Measurements from ENCODE around the gene LDB3. TPM values are rescaled to one million over a fixed set of nuclear protein-coding genes. Genes with fewer than 3 reads are reported as not detected.
A peak's percentile ranks its signal among the peaks of the same experiment; 100 is the strongest.

LDB3 gene
- total RNA-seq, 1 experiment from 2014 or later: not detected

DNA sequence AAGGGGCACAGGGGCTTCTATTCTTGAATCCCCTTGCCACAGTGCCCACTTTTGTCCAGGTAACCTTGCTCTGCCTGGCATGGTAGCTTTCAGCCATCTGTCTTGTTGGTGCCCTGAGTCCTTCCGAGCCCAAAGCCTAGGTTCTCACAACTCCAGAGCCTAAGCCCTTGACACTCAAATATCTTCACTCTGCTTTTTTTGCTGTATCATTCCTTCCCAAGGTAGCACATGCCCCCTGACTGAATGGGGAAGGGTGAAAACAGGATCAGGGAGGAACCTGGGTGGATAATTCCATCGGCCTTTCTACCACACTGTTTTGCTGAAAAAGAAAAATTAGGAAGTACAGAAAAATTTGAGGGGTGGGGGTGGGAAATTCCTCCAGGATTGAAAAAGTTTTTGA, 37.6 kb downstream of the LDB3 start:
- DNase-seq (ENCODE audit: low read depth): no peak

DNA sequence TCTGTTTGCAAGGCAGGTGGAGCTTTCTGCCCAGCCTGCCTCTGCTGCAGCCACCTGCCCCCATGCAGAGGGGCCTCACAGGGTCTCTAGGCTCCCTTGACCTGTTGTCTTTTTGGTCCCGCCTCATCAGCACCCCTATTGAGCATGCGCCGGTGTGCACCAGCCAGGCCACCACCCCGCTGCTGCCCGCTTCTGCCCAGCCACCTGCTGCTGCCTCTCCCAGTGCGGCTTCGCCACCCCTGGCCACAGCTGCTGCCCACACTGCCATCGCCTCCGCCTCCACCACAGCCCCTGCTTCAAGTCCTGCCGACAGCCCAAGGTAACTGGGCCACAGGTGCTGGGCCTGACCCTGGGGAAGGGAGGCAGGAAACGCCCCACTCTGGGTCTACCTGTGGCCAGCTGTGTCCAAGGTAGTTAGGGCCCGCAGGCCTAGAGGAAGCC, 38.1 kb downstream of the LDB3 start:
- no peak for DNase-seq (ENCODE audit: low read depth)

DNA sequence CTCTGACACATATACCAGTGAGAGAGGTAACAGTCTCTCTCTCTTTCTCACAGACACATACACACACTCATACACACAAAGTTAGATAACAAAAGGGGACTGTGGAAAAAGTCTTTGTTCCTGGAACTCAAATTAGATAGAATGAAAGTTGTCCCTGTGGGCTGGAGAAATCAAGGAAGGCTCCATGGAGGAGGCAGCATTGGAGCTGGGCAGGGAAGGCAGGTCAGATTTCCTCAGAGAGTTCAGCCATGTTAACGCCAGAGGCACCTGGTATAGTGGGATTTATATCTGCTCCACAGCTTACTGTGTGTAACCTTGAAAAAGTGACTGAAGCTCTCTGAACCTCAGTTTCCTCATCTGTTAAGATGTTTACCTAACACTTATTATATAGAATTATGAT, 38.7 kb downstream of the LDB3 start:
- DNase-seq (ENCODE audit: low read depth): no peak

DNA sequence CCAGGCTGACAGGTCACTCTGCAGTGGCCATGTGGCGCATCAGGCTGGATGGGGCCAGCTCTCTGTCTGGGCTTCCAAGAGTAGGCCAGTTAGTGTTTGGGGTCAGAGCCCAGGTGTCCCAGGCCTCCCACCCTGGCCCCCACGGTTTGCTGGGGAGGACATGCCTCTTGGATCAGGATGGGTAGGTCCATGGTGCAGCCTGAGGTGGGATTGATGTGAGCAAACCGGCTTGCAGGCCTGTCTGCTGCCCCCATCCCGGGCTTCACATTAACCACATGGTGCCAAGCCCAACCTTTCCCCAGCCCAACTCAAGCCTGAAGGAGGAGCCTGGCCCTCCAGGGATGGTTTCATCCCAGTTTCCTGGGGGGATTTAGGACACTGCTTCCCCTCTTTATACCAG, 39.2 kb downstream of the LDB3 start:
- no peak for DNase-seq (ENCODE audit: low read depth)

DNA sequence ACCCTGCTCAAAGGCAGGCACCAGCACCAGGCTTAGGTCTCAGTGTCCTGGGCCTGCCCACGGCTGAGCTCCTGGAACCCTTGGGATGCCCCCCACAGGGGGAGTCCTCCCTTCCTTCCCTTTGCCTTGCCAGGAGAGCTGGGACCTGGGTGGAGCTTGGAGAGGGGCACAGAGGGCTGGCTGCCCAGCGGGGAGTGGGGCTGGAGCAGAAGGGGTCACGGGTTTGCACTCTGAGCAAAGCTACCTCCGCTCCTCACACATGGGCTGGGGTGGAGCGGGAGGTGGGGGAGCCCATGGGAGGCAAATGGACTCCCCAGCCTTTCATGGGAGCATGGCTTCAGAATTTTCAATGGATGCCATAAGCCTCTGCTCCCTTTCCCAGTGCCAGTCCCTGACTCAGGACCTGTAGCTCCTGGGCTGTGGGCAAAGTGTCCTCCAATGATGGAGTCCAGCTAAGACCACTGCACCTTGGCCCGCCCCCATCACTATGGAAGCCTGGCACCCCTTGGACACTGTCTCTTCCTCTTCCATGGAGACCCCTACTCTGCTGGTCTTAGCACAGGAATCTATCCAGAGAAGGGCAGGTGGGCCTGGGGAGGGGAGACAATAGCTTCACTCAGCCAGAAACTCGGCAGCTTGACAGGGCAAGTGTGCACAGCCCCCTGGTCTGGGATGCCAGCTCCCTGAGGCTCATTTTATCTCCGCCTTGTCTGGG, 39.9 kb downstream of the LDB3 start:
- DNase-seq (ENCODE audit: low read depth): no peak

DNA sequence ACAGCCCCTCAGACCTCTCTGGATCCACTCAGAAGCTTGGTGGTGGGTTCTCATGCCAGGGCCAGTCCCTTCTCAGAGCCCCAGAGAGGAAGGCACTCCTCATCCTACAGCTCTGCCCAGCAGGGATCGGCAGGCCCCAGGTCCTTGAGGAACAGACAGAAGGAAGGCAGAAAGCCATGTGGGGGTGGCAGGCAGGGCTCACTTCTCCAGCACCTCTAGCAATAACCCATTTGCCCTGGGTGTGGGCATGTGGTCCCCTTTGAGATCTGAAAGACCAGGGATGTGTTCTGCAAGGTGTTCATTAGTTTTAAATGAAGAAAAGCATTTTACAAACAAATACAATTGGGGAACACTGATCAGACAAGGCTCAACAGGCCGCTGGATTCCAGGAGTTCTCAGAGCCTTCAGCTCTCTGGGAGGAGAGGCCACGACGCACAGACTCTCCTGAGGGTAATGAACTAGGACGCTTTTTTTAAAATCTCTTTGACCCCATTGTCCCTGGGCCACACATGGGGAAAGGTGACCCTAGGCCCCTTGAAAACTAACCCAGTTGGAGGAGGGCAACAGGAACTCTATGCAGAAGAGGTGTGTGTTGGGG, 40.6 kb downstream of the LDB3 start:
- no peak for DNase-seq (ENCODE audit: low read depth)

DNA sequence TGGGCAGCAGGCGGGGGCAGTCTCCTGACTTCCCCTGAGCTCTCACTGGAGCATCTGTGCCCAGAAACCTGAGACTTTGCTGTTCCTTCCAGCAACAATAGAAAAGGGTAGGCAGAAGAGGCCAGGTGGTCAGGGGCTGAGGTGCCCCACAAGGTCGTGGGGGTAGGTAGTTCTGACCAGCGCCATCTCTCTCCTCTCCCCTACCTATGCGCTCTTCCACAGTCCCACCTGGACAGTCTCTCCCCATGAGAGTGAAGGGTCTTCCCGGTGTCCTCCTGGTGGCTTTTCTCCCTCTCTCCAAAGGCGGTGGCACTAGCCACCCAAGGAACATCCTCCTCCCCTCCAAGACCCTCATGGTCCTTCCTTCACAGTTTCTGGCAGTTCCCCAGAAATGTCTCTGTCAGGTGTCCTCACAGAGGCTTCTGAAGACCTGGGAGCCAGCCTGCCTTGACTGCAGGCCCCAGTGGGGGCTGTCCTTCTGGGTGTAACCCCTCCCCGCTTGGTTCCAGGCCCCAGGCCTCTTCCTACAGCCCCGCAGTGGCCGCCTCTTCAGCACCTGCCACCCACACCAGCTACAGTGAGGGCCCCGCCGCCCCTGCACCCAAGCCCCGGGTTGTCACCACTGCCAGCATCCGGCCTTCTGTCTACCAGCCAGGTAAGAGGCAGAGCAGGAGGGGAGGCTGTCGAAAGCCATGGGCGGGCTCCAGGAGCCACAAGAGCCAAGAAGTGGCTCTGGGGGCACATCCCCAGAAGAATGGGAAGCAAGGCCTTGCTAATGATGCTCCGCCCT, 41.3 kb downstream of the LDB3 start:
- no peak for DNase-seq (ENCODE audit: low read depth)

DNA sequence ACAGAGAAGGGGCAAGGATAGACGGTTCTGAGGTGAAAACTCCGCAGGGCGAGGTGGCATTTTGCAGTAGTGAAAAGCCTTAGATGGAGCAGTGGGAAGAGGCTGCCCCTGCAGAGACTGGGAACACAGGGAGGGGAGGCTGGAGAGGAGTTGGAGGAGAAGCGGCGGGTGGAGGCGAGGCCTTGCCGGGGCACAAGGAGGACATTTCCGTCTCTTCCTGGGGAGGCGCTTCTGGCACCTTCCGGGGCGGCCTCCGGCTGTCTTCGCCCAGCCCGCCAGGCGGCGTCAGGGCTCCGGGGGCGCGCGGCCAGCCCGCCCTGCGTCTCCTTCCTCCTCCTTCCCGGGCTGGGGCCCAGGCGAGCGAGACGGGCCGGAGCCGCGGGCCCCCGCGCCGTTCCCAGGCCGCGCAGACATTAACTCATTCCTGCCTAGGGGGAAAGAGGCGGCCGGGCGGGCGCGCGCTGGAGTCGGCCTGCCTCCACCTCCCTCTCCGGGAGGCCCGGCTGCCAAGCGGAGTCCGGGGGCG, 42.7 kb downstream of the LDB3 start:
- peak; percentile 89 for DNase-seq (ENCODE audit: low read depth)

DNA sequence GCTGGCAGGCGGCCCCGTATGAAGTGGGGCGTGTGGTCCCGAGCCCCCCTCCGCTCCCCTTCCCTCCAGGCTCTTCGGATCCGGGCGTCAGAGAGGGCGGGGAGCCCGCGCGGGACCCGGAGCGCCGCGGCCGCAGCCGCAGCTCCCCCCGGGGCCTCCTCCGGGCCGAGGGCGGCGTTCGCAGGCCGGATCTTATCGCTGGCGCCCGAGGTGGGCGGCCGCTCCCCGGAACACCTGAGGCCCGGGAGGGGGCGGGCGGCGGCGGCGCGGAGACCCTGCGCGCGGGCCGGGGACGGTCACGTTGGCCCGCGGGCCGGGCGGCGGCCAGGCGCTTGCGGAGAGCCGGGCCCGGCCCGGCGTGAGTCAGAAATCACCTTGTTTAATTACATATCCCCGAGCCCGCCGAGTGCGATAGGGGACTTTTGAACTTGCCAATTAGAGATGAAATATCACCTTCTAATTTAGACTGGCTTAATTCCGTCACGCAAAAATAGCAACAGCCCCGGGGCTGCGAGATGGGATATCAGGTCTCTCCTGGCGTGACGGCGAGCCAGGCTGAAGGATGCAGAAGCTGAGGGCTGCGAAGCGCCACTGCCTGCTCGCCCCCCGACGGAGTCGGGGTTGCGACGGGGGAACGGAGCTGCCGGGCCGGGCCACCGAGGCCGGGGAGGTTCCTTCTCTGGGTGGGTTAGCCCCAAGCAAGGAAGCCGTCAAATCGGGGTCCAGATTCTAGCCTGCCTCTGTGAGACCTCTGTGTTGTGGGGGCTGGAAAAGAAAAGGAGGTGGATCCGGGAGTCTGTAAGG, 43.4 kb downstream of the LDB3 start:
- peak; percentile 43 for DNase-seq (ENCODE audit: low read depth)

DNA sequence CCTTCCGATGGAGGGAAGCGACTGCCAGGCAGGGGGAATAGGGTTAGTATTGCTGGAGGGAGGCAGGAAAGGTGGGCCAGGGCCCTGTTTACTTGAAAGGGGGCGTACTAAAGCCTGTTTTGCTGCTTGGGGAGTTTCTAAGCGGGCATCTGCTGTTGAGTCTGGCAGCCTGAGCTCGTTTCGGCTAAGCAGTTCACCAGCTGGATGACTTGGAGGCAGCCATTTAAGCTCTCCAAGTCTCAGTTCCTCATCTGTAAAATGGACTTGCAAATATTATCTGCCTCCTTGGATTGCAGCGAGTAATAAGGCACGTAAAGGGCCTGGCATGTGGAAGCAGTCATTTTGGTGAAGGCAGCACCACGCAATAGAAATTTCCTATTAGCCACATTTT, 44.0 kb downstream of the LDB3 start:
- no peak for DNase-seq (ENCODE audit: low read depth)

DNA sequence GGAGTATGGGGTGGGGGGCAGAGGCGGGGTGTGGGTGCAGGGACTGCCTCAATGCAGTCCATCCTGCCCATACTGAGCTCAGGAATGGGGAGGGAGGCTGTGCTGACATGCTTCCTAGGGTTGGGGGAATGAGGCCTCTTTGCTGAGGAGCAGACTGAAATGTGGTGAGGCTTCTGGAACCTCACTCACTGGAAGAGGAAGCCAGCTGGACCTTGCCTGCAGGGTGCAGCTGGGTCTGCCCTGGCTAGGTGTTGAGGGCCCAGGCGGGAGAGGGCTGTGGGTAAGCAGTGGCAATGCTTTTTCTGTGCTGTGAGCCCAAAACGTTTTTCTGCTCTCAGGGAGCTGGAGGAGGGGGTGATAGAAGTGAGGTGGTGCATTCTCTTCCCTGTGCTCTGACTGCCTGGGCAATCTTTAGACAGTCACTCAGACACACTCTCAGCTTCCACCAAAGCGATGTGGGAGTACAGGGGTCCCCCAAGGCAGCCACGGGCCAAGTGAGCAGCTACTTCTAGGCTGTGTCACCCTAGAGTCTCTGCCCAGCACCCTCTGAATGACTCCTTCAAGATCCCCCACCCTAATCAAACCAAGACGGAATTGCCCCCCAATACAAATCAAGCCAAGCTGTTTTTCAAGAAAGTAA, 47.0 kb downstream of the LDB3 start:
- DNase-seq (ENCODE audit: low read depth): no peak

DNA sequence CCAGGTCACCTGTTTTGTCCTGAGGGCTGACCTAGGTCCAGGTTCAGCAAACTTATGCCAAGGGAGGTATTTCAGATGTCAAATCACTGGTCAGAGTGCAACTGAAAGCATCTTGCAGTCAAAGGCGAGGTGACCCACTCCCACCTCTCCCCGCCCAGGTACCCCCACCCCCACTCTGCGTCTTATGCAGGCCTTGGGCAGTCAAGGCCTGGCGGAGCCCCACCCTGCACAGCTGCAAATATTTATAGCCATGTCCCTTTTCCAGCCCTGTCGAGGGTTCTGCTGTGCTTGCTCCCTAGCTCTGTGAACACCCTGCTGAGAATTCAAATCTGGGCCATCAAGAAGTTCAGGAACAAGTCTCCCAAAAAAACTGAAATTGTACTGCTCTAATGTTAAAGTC, 47.5 kb downstream of the LDB3 start:
- no peak for DNase-seq (ENCODE audit: low read depth)

DNA sequence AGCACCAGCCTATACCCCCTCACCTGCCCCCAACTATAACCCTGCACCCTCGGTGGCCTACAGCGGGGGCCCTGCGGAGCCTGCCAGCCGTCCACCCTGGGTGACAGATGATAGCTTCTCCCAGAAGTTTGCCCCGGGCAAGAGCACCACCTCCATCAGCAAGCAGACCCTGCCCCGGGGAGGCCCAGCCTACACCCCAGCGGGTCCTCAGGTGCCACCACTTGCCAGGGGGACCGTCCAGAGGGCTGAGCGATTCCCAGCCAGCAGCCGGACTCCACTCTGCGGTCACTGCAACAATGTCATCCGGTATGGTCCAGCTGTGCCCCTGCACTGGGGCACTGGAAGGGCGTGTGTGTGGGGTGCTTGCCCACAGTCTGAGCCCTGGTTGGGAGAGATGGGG, 48.2 kb downstream of the LDB3 start:
- DNase-seq (ENCODE audit: low read depth): no peak

DNA sequence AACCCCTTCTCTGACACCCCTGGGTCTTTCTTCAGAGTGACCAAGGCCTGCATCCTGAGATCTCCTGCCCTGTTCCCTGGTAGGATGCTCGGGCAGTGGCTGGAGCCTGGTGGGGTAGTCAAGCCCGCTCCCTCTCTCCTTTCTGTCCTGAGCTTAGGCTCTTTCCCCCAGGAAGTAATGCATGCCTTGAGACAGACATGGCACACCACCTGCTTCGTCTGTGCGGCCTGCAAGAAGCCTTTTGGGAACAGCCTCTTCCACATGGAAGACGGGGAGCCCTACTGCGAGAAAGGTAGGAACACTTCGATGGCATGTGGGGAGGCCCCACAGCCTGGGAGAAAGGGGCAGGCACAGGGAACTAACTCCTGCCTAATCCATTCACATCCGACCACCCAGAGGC, 50.2 kb downstream of the LDB3 start:
- DNase-seq (ENCODE audit: low read depth): no peak

DNA sequence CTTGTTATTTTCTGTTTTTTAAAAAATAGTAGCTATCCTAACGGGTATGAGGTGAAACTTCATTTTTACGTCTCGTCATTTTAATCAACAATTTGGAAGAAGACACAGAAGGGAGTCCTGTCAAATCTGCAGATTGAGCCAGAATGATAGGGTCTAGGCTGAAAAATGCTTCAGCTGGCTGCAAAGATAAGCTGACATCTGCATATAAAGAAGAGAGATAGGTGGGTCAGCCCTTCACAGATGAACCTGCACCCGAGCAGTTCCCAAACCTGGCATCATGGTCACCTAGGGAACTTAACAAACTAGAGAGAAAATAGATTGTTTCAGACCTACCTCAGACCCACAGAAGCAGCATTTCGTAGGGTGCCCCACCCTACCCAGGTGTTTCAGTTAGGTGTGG, 52.9 kb downstream of the LDB3 start:
- DNase-seq (ENCODE audit: low read depth): no peak

DNA sequence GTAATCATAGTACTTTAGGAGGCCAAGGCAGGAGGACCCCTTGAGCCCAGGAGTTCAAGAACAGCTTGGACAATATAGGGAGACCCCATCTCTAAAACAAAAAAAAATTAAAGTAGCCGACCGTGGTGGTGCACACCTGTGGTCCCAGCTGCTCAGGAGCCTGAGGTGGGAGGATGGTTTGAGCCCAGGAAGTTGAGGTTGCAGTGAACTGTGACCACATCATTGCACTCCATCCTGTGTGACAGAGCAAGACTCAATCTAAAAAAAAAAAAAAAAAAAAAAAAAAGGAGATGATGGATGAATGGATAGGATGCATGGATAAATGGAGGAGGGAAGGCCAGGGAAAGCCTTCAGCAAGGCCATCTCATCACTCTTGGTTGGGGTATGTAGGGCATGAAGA, 54.7 kb downstream of the LDB3 start:
- no peak for DNase-seq (ENCODE audit: low read depth)

DNA sequence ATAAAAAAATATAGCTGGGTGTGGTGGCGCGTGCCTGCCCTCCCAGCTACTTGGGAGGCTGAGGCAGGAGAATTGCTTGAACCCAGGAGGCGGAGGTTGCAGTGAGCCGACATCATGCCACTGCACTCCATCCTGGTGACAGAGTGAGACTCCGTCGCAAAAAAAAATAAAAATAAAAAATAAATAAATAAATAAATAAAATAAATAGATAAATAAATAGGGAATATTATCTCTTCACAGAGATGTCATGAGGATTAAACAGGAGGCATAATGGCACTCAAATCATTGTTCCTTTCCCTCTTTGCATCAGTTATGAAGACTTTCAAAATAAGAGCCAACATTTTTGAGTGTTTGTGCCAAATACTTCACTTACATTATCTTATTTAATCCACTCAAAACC, 56.1 kb downstream of the LDB3 start:
- DNase-seq (ENCODE audit: low read depth): no peak

DNA sequence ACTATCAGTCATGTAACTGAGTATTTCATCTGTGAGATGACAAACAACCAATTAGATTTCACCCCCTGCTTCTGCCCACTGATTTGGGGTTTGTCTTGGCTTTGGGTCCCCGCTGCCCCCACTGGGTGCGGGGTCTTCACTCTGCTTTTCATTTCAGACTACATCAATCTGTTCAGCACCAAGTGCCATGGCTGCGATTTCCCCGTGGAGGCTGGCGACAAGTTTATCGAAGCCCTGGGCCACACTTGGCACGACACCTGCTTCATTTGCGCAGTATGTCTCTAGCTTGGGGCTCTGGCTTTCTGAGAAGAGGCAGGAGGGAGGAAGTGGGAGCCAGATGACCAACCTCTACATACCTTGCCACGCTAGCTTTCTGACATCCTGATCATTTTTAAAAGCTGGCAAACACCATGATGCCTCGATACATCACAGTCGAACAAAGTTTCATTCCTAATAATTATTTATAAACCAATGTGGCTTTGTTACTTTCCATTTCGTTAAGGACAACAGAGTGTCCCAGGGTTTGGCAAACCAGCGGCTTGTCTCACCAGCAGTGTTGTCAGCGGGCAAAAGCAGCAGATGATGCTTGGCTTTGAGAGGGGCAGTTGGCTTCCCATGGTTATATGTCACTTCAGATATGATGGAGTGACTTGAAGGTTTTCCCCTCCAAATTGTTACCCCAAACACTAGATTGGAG, 57.8 kb downstream of the LDB3 start:
- no peak for DNase-seq (ENCODE audit: low read depth)

DNA sequence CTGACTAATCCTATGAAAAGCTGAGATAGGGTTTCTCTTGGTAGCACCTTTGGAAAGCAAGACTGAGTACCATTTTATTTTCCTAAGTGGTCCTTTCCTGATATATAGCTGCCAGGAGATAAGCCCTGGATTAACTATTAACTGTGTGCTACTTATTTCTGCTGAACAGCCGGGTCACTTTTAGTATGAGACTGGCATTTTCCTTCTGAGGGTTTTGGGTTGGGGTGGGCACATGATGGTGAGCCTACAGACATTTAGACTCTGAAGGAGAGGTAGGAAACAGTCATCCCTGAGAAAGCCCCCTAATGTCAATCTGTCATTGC, 58.3 kb downstream of the LDB3 start:
- DNase-seq (ENCODE audit: low read depth): no peak

DNA sequence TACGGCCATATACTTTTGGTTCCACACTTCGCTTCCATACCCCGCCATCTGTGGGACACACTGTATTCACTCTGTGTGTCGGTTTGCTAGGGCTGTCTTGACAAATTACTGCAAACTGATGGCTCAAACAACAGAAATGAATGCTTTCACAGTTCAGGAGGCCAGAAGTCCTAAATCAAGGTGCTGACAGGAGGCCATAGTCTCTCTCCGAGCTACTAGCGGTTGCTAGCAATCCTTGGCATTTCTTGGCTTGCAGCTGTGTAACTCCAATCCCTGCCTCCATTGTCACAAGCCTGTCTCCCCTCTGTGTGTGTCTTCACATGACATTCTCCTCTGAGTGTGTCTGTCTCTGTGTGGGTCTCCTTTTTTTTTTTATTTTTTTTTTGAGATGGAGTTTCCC, 59.2 kb downstream of the LDB3 start:
- no peak for DNase-seq (ENCODE audit: low read depth)

DNA sequence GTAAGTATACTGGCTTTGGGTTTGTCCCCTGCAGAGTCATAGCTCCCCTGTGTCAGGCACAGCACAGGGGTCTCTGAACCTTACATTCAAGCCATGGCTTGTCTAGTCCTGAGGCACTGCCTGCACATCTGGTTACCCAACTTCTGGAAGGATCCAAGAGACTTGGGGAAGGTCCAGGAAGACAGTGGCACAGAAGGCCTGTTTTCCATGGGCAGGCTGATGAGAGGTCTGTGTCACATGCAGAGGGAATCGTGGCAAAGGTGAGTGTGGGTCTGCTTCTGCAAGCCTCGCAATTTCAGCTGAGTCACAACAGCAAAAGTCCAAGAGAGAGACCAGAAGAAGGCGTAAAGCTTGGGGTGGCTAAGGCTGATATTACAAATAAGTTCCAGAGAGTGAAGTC, 59.7 kb downstream of the LDB3 start:
- DNase-seq (ENCODE audit: low read depth): no peak
